Subcutaneous adipose tissue (tissue), 4 donors: ENCODE data around the gene ALKBH8. TPM values are rescaled to one million over a fixed set of nuclear protein-coding genes. Genes with fewer than 3 reads are reported as not detected.

Source experiments
- CTCF ChIP-seq: fragments of 450-650 bp; IDR thresholded peaks from one replicate; pipeline ENCODE4 v1.5.1; 2016; ENCODE audit warnings: low read depth, mild to moderate bottlenecking, control low read depth, antibody characterized with exemption, moderate library complexity
- total RNA-seq, 4 donors: library from RNA; depleted of rRNA; stranded (reverse); fragments of >200 nt; gene quantifications; one replicate each; pipeline ENCODE4 v1.1.0, GENCODE V29; 2016

Gene ALKBH8
- total RNA-seq, 4 donors from 2014 or later, result 4.9 to 5.7 (median 5.3) TPM

- TF ChIP-seq CTCF, result no peak
These were observed 57.2 kb downstream of the ALKBH8 start for GRCh38 chr11:107508201-107508857.

- no peak for TF ChIP-seq CTCF
These were observed 59.8 kb downstream of the ALKBH8 start for GRCh38 chr11:107505647-107506225.

GRCh38 chr11:107504981-107505380, 60.6 kb downstream of the ALKBH8 start:
- TF ChIP-seq CTCF, result no peak

- no peak for TF ChIP-seq CTCF
These were observed 63.8 kb downstream of the ALKBH8 start for GRCh38 chr11:107501713-107502112.

- no peak for TF ChIP-seq CTCF
These were observed 69.5 kb downstream of the ALKBH8 start for GRCh38 chr11:107496011-107496410.

GRCh38 chr11:107494055-107494454, 71.5 kb downstream of the ALKBH8 start:
- no peak for TF ChIP-seq CTCF

GRCh38 chr11:107493117-107493516, 72.4 kb downstream of the ALKBH8 start:
- no peak for TF ChIP-seq CTCF
